Endothelial cell of umbilical vein (primary cell): ENCODE data around the gene KIF26B.

ENCODE experiments used
- CTCF ChIP-seq, 2 donors: IDR thresholded peaks; 1 replicate in 1 of 2; 2 replicates in 1 of 2; pipeline ENCODE4 v1.5.1; 2011; ENCODE audit warnings: low read length in 2 of 2, mild to moderate bottlenecking in 2 of 2, moderate library complexity in 2 of 2, control low read depth in 1 of 2, inconsistent platforms in 1 of 2, low read depth in 1 of 2; ENCODE audit not compliant: insufficient read depth in 1 of 2; ENCODE audit errors: extremely low read depth in 1 of 2
- EZH2 ChIP-seq: IDR thresholded peaks from 2 replicates; pipeline ENCODE4 v1.6.1; 2012; ENCODE audit warnings: borderline replicate concordance, low read depth, mild to moderate bottlenecking, moderate library complexity, low read length, inconsistent platforms; ENCODE audit not compliant: severe bottlenecking
- FOS ChIP-seq: IDR thresholded peaks from 2 replicates; pipeline ENCODE4 v1.6.1; 2011; ENCODE audit warnings: mild to moderate bottlenecking, low read length, moderate library complexity, borderline replicate concordance; ENCODE audit not compliant: insufficient read depth
- GATA2 ChIP-seq: IDR thresholded peaks from 2 replicates; pipeline ENCODE4 v1.7.0; 2011; ENCODE audit warnings: low read depth, mild to moderate bottlenecking, moderate library complexity, mixed read lengths, low read length; ENCODE audit not compliant: insufficient read length, insufficient read depth
- JUN ChIP-seq: IDR thresholded peaks from 2 replicates; pipeline ENCODE4 v1.6.1; 2011; ENCODE audit warnings: borderline replicate concordance, low read depth; ENCODE audit not compliant: insufficient read length, insufficient read depth
- MAX ChIP-seq: IDR thresholded peaks from 2 replicates; pipeline ENCODE4 v1.6.1; 2011; ENCODE audit not compliant: insufficient read depth, insufficient read length
- MYC ChIP-seq: IDR thresholded peaks from one replicate; pipeline ENCODE4 v1.6.1; 2011; ENCODE audit warnings: mild to moderate bottlenecking, low read depth, low read length
- POLR2A ChIP-seq: IDR thresholded peaks from 2 replicates; pipeline ENCODE4 v1.6.1; 2012; ENCODE audit warnings: low read depth, mild to moderate bottlenecking, control low read depth, low read length
- POLR2AphosphoS5 ChIP-seq: IDR thresholded peaks from 2 replicates; pipeline ENCODE4 v1.6.1; 2012; ENCODE audit warnings: low read depth, mild to moderate bottlenecking, control low read depth, low read length, moderate library complexity; ENCODE audit not compliant: insufficient read depth

GRCh38 chr1:245467804-245468203, 313.0 kb downstream of the KIF26B start:
- TF ChIP-seq CTCF (IDR thresholded peaks at IDR 0.05; ENCODE audit: extremely low read depth in 1 of 2, insufficient read depth in 1 of 2, low read depth in 1 of 2, low read length in 2 of 2) (no peak), EZH2 (no peak), POLR2AphosphoS5 (no peak), POLR2A (no peak), GATA2 (no peak), FOS (no peak), MAX (no peak), JUN (no peak), MYC (no peak)
